ENCODE measurements around the gene LRRC66.

The LRRC66 gene

GRCh38 chr4:52006887-52007286, 13.3 kb downstream of the LRRC66 start:
- no peak for DNase-seq

- DNase-seq = no peak
These were observed 14.4 kb downstream of the LRRC66 start for GRCh38 chr4:52005604-52006273.

GRCh38 chr4:52004414-52004813, 15.7 kb downstream of the LRRC66 start:
- DNase-seq = no peak

- DNase-seq = no peak
These were observed 18.5 kb downstream of the LRRC66 start for GRCh38 chr4:52001616-52002015.

- no peak for DNase-seq
These were observed 20.9 kb downstream of the LRRC66 start for GRCh38 chr4:51999250-51999649.

GRCh38 chr4:51998837-51999236, 21.3 kb downstream of the LRRC66 start:
- no peak for DNase-seq

- no peak for DNase-seq
These were observed 22.5 kb downstream of the LRRC66 start for GRCh38 chr4:51997647-51998046.

- no peak for DNase-seq
These were observed 24.4 kb downstream of the LRRC66 start for GRCh38 chr4:51995647-51996220.

GRCh38 chr4:51965862-51966261, 54.3 kb downstream of the LRRC66 start:
- no peak for DNase-seq

- DNase-seq = no peak
These were observed 56.2 kb downstream of the LRRC66 start for GRCh38 chr4:51963841-51964517.

GRCh38 chr4:51960486-51960885, 59.7 kb downstream of the LRRC66 start:
- no peak for DNase-seq

- DNase-seq = no peak
These were observed 61.8 kb downstream of the LRRC66 start for GRCh38 chr4:51958199-51958968.

Data from cerebellar nuclear complex (tissue), 1 donor.